Fibroblast of peridontal ligament (primary cell): ENCODE data around the gene RARB.

Source experiments
- DNase-seq: peaks from one replicate; pipeline ENCODE4 v3.0.0-alpha.2; 2010; ENCODE audit errors: extremely low read depth

Gene RARB

GRCh38 chr3:25472153-25472552 lies 44.1 kb downstream of the RARB start:
- DNase-seq: no peak

- peak; percentile 42 for DNase-seq
Measured at GRCh38 chr3:25472731-25473130, 44.7 kb downstream of the RARB start.

DNA sequence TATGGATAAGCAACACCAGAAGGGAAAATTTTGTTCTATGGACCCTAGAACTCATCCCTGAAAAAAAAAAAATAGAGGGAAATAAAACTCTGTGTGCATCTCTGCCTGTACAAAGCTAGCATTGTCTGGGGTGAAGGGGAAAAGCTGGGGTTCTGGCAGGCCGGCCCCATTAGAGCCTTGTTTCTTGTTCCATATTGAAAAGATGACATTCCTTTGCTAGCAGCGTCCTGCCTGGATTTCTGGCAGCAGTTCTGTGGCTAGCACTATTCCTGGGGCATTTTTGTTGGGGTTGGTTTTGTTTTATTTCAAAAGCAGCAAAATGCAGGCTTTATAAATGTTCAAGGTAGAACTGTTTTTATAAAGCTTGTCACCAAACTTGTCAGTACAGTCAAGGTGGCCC lies 45.2 kb downstream of the RARB start:
- no peak for DNase-seq

DNA sequence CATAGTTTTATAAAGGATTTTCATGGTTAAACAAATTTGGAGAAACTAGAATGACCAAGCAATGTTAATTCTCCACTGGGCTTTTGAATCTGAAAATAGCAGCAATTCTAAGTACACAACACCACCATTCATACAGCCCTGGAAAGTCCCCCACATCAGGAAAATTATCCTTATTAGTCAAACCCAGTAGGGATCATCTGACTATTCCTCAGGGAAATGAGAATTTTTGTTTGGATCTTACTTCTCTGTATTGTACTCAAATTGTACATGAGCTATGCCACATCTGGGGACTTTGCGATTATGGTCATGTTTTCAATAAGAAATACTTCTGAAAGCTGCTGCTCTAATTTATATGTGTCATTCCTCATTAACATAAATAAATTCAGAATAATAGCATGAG lies 46.0 kb downstream of the RARB start:
- DNase-seq: peak; percentile 36

DNA sequence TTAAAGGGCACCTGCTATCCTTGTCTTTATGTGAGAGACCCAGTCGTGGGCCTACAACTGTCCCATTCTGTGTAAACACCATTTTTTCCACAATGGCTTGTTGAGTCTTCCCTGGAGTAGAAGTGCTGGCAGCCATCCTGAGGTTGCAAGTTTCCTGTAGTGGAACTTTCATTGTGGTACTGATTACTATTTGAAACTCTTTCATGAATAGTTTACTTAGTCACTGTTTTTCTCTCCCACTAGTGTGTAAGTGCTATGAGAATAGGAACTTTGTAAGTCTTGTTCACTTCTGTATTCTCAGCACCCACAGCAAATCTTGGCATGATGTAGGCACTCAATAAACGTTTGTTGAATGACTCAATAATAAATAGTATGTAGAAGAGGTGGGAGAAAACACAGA lies 48.6 kb downstream of the RARB start:
- peak; percentile 43 for DNase-seq

- no peak for DNase-seq
Measured at GRCh38 chr3:25478211-25478757, 50.2 kb downstream of the RARB start.

GRCh38 chr3:25478964-25479726 lies 51.1 kb downstream of the RARB start:
- no peak for DNase-seq

GRCh38 chr3:25479727-25480010 lies 51.6 kb downstream of the RARB start:
- DNase-seq: no peak

DNA sequence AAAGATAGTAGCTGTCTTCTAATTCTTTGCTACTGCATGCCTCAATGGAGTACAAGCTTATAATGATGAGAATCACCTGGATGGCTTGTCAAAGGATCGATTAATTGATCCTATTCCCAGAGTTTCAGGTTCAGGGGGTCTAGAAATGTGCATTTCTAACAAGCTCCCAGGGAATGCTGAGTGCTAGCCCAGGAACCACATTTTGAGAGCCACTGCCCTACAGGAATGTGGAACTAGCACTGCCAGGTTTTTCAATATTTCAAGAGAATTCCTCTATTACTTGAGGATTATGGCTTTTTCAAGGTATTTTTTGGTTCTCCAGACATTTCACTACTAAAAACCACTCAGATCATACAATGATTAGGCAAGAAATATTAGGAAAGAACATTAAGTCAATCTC lies 52.7 kb downstream of the RARB start:
- no peak for DNase-seq

- DNase-seq: no peak
Measured at GRCh38 chr3:25481386-25481785, 53.3 kb downstream of the RARB start.

GRCh38 chr3:25483456-25483855 lies 55.4 kb downstream of the RARB start:
- DNase-seq: no peak

- no peak for DNase-seq
Measured at GRCh38 chr3:25485673-25486072, 57.6 kb downstream of the RARB start.

DNA sequence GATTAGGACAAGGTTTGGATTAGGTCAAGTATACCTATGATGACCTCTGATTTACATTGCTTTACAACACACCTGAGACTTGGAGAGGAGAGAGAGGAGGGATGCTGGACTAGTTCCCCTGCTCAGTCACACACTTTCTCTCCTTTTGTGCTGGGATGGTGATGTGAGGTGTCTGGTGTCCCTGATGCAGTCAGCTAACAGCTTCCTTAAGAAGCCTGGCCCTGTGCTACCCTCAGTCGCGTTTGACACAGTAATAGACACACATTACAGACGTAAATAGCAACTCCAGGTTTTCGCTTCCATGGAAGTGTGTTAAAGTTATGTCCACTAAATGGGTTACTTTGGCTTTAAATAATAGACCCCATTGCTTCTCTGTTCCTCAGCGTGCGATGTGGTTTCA lies 58.9 kb downstream of the RARB start:
- DNase-seq: no peak

DNA sequence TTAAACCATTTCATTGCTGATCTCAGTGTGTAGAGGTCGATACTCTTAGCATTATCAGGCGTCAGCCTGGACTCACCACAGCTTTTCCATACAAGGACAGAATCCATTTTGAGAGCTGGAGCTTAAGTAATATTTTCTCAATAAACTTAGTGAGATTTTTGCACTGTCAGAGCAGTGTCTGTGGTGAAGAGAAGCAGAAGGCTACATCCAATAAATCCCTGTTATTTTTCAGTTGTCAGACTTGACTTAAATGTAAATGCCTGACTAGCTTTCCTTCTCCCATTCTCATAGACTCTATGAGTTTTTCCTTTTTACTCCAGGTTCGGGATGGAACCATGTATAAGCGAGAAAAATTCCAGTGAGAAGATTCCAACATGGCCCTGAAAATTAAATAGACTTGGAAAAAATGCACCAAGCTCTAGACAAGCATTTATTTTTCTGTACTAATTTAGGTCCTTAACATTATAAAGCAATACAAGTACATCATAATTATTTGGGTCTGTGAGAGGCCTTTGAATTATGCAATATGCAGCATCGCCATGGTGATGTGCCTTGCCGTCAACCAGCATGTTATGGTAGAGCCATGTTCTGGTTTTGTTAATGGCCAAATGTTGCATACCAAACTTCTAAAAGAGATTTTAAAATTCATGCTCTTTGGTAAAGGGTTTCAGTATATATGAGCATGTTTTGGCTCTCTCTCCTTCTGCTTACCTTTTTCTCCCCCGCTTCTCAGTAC lies 62.0 kb downstream of the RARB start:
- DNase-seq: peak; percentile 55

GRCh38 chr3:25493246-25493645 lies 65.2 kb downstream of the RARB start:
- no peak for DNase-seq

- peak; percentile 96 for DNase-seq
Measured at GRCh38 chr3:25493786-25494185, 65.7 kb downstream of the RARB start.

DNA sequence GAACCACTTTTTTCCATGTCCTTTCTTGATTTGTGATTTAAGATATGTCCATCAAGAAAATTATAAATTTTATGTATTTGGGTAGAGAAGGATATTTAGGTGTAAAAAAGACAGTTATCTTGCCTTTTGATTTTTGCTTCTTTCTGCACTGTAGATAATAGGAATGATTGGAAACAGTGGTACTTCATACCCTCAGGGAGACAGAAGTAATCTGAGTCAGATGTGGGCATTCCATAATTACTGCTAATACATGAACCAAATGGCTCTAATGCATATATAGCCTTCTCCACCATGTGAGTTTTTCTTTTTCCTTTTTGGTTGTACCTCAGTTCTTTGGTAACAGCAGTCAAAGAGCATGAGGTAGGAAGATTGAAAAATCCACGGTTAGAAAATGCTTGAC lies 67.2 kb downstream of the RARB start:
- no peak for DNase-seq

DNA sequence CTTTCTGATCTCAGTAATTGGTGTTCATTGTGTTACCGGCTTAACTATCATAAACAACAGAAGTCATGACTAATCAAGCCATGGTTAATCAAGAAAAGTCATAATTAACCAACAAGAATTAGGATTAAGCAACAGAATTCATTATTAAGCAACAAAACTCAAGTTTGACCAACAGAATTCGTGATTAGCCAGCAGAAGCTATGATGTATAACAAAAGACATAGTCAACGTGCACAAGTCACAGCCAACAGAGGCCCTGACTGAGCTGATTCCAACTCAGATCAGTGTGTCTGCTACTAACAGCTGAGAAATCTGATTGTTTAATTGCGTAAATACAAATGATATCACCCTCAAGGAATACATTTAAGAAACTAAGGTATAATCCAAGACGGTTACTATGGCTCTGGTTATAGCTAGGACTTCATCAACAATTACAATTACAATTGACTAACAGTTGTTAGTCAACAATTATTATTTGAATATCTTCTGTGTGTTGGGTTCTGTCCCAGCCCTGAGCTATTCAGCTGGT lies 67.7 kb downstream of the RARB start:
- no peak for DNase-seq

- DNase-seq: no peak
Measured at GRCh38 chr3:25497096-25497495, 69.0 kb downstream of the RARB start.

DNA sequence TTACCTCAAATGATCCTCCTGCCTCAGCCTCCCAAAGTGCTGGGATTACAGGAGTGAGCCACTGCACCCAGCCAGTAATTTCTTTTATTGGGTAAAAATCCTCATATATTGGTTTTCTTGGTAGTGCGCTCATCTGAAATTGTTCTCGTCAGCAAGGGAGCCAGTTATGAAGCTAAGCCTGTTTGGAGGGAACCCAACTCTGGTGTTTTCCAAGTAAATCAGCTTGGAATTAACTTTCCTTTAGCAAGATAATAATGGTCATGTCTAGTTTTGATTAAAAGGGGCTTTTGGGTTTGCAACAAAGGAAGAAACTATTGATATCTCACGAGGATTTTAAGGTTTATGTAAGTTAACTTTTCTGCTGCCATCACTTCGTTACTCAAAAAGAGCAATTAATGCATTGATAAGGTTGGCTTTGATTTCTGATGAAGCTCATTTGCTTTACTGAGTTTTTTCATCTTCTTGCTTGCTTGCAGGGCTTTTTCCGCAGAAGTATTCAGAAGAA lies 72.7 kb downstream of the RARB start:
- no peak for DNase-seq

DNA sequence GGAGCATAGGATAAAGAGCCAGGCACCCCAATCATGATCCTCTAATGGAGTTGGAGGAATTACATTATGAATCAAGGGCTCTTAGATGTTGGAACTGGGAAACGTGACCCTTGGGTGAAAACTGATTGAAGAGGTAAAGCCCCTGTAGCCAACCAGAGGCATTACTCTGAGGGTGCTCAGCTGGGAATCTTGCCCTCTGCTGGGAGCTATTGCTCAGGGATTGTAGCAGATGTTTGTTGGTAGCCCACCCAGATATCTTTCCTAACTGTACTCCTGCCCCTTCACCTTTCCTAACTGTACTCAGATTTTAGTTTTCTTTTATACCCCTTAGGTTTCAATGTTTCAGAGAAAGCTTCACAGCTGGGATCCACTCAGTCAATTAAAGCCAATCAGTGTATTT lies 74.2 kb downstream of the RARB start:
- no peak for DNase-seq

DNA sequence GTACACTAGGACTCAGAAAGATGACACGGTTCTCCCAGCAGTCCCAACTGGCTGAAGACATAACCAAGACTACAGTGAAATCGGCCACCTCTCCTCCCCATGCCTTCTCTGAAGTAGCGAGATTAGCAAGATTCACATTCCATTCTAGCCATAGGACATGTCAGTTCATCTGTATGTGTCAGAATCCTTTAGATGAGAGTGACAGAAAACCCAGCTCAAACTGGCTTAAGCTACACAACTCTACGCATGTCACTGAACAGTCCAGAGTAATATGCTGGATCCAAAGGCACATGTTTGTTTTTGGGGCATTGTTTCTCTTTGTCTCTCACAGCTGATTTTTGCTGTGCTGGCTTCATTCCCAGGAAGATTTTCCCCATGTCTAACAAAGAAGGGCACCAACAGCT lies 75.8 kb downstream of the RARB start:
- no peak for DNase-seq

DNA sequence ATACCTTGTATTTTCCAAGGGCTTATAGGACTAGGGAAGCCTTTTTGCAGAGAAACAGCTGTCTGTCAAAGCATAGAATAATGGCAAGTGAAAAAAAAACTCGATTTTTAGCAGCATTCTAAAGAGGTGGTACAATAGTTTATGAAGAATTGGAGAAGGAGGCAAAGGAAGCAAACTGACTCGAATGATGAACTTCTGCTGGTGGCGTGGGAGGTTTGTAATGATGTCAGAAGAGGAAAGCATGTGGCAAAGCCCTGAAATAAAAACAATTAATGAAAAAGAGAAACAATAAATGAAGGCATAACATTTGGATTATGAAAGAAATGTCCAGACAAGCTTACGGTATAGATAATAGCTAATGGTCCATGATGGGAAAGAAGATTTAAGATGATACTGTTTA lies 77.5 kb downstream of the RARB start:
- no peak for DNase-seq
